Measurements from ENCODE around the gene BICDL2.

Gene BICDL2

DNA sequence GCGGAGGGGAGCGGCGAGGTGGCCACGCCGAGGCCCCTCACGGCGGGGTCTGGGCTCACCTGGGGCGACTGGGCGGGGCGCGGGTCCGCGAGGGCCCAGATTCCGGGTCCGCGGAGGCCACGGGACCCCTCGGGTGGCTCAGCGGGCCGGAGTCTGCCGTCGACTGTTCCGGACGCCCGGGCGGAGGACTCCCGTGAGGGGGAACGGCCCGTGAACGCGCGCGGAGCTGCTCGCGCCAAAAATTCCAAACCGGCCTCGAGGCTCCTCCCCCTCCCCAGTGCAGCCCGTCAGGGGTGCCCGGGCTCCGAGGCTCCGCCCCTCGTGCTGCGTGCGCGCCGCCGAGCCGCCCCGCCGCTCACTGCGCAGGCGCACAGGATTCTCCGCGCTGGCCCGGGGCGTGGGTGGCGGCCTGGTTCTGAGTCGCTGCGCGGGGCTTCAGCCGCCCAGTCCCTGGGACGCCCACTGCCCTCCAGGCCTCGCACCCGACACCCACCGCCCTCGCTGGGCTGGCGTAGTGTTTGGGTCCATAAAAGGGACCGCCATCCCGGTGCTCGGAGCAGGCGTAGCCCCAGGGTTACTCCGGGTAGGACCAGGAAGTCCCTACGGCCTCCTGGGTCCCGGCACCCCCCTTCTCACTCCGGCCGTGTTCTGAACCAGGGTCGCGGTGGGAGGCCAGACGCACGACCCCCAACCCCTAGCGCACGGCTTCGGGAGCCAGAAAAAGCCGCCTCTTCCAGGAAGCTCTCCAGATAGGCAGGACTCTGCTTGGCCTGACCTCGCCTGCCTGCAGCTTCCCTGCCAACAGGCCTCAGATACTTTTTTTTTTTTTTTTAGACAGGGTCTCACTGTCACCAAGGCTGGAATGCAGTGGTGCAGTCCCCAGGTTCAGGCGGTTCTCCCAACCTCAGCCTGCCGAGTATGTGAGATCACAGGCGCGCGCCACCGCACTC, 56.2 kb downstream of the BICDL2 start, which contains the start of gene PKMYT1:
Gene PKMYT1 (minus strand): TSS at position 220 of the 950 bp plus-strand sequence. CDS start 789 bp downstream, outside the sequence.
- Histone ChIP-seq H3K4me1 (ENCODE audit: insufficient read depth, low read length, poor library complexity, severe bottlenecking) (no peaks in the 10 kb centered on the region), H3K4me2 (ENCODE audit: low read depth, low read length, poor library complexity, severe bottlenecking) (peak within 1 kb of the TSS; percentile 75), H3K9me2 (replicated peaks; ENCODE audit: low read depth, low read length) (no peaks in the 10 kb centered on the region), H4K20me1 (ENCODE audit: insufficient read depth, low read length, poor library complexity, severe bottlenecking) (no peaks in the 10 kb centered on the region), H3K4me3 (ENCODE audit: low read length, poor library complexity, severe bottlenecking) (peak within 1 kb of the TSS; percentile 87), H3K9me3 (ENCODE audit: insufficient read depth, low read depth, low read length) (no peaks in the 10 kb centered on the region), H3K9ac (ENCODE audit: low read depth, low read length, poor library complexity, severe bottlenecking) (peak within 1 kb of the TSS; percentile 88), H3K36me3 (ENCODE audit: insufficient read depth, low read length) (no peaks in the 10 kb centered on the region), H3K79me2 (ENCODE audit: insufficient read depth, low read length) (peaks cover 30% of the 10 kb centered on the region), H3K27me3 (ENCODE audit: insufficient read depth, low read length, poor library complexity, severe bottlenecking) (no peaks in the 10 kb centered on the region), H2AFZ (ENCODE audit: low read length) (peak within 1 kb of the TSS; percentile 63), H3F3A (ENCODE audit: low read depth) (no peaks in the 10 kb centered on the region)
- TF ChIP-seq, protein P1, sequence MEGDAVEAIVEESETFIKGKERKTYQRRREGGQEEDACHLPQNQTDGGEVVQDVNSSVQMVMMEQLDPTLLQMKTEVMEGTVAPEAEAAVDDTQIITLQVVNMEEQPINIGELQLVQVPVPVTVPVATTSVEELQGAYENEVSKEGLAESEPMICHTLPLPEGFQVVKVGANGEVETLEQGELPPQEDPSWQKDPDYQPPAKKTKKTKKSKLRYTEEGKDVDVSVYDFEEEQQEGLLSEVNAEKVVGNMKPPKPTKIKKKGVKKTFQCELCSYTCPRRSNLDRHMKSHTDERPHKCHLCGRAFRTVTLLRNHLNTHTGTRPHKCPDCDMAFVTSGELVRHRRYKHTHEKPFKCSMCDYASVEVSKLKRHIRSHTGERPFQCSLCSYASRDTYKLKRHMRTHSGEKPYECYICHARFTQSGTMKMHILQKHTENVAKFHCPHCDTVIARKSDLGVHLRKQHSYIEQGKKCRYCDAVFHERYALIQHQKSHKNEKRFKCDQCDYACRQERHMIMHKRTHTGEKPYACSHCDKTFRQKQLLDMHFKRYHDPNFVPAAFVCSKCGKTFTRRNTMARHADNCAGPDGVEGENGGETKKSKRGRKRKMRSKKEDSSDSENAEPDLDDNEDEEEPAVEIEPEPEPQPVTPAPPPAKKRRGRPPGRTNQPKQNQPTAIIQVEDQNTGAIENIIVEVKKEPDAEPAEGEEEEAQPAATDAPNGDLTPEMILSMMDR (conservative IDR thresholded peaks at IDR 0.05; ENCODE audit: low read length): no peak
- TF ChIP-seq EZH2phosphoT487 (IDR thresholded peaks at IDR 0.05; ENCODE audit: borderline replicate concordance): no peak

DNA sequence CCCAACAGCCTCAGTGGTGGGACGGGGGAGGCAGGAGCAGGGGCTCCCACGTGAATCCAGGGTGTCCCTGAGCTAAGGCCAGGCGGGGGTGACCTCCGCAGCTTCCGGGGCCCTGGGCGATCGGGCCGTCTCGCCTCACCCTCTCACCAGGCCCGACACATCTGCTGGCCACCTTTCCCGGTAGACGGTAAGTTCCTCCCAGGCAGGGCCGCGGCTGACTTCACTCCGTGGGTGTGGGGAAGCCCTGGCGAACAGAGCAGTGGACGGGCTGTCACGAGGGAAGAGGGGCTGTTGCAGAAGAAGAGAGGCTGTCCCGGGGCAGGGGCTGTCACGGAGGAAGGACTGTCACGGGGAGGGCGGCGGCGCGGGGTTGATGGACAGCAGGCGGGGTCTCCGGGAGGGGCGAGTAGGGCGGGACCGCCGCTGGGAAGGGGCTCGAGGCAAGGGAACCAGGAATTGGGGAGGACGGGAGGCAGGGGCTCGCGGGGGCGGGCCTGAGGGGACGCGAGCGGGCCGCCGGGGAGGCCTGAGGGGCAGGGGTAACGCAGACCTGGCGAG, 57.0 kb downstream of the BICDL2 start:
- Histone ChIP-seq H3F3A (ENCODE audit: low read depth) (no peaks in the 10 kb centered on the region), H4K20me1 (ENCODE audit: insufficient read depth, low read length, poor library complexity, severe bottlenecking) (no peaks in the 10 kb centered on the region), H3K9ac (ENCODE audit: low read depth, low read length, poor library complexity, severe bottlenecking) (peak overlapping the region; percentile 88), H3K9me2 (replicated peaks; ENCODE audit: low read depth, low read length) (no peaks in the 10 kb centered on the region), H2AFZ (ENCODE audit: low read length) (peak overlapping the region; percentile 49; the same call in 1 of the 2 replicates), H3K36me3 (ENCODE audit: insufficient read depth, low read length) (no peaks in the 10 kb centered on the region), H3K9me3 (ENCODE audit: insufficient read depth, low read depth, low read length) (no peaks in the 10 kb centered on the region), H3K4me3 (ENCODE audit: low read length, poor library complexity, severe bottlenecking) (peak overlapping the region; percentile 87), H3K4me1 (ENCODE audit: insufficient read depth, low read length, poor library complexity, severe bottlenecking) (no peaks in the 10 kb centered on the region), H3K4me2 (ENCODE audit: low read depth, low read length, poor library complexity, severe bottlenecking) (peak overlapping the region; percentile 75), H3K27me3 (ENCODE audit: insufficient read depth, low read length, poor library complexity, severe bottlenecking) (no peaks in the 10 kb centered on the region), H3K79me2 (ENCODE audit: insufficient read depth, low read length) (peaks cover 30% of the 10 kb centered on the region)
- no peak for TF ChIP-seq EZH2phosphoT487 (IDR thresholded peaks at IDR 0.05; ENCODE audit: borderline replicate concordance)

Measured in Loucy (cell line).